Measurements from ENCODE around the gene TSPEAR.
"Not testable (repeated sequence)": the region's sequence is repeated elsewhere in the genome, so short reads cannot be mapped to it uniquely, and the experiment has no call there.

The TSPEAR gene

DNA sequence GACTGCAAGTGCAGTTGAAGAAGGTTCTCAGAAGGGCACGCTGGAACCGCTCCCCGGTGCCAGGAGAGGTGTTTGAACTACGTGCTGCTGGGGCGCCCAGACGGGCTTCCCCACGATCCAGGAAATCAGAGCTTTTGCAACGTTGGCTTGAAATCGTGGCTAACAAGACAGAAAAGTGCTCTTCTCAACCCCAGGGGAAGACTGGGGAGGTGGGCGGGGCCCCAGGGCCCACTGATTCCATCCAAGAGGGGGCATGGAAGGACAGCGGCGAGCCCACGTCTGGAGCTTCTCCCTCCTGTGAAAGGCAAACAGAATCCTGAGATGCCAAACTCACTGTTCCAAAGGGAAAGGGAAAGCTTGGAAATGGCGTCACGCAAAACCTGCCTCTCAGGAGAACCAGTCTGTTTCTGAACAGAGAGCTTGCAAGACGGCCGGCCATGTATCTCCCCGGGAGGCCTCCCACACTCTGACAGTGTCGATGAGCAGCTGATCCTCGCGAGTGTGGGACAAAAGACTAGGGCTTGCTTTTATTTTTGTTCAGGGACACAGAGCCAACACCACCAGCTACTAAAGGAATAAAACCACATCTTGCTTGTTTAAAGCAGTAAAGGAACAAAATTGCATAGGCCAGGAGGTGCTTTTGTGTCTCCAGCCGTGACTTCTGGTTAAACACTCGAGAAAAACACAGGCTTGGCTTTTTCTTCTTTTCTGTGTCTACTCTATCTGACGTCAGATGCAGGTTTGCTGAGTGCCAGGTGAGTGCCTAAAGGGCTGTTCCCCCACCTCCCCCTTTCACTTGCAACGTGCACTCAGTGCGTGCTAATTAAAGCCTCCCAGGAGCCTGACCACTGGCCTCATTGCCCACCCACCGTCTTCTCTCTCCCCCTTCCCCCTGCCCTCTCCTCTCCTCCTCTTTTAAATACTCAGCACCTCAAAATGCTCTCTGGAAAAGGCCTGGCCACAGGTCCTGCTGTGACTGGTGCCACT, 214.5 kb downstream of the TSPEAR start:
- no peak for DNase-seq

DNA sequence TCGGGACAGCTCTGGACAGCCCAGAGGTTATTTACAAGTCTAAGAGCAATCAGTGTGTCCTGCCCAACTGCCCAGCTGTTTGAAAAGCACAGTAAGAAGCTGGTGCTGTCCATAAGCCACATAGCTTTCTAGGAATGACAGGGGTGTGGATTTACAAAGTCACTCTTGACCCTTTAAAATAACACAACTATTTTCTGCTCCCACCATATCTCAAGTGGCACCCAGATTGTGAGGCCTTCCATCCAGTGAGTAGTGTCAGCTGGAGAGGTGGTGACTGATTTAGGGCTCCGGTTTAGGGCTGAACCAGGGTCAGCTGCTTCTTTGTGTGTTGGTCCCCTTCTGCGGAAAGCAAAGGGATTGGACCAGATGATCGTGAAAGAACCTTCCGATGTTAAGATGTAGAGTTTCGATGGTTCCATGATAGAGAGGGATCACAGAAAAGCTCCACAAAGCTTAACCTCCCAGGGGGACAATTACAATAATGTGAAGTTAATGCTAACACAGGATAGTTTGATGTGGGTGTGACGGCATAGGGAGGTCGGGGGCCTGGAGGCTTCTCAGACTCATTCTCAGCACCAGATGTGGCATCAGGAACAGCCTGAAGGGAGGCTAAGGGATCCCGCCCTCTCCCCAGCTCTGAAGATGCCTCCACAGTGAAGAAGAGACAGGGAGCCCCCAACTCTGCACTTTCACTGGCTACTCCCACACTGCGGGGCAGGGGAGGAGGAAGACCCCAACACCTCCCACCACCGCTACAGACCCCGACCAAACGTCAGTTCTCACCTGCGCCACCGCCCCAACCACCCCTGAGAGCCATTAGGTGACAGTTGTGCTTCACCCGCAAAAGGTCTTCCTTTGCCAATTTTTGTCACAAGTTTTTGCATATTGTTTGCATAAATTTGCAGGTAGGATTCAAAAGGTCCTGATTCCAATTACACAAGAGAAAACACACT, 215.5 kb downstream of the TSPEAR start:
- DNase-seq = no peak

GRCh38 chr21:44494956-44495355, 216.4 kb downstream of the TSPEAR start:
- no peak for DNase-seq

DNA sequence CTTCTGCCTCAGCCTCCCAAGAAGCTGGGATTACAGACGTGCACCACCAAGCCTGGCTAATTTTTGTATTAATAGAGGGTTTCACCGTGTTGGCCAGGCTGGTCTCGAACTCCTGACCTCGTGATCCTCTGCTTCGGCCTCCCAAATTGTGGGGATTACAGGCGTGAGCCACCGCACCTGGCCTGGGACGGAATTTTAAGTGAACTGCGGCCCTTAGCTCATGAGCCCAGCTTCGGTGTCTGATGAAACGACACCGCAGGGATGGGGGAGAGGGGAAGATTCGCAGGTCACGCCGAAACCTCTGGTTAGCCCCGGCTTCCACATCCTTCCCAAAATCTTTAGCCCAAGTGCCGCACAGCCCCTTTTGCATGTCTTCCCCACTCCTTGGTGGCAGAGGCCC, 217.0 kb downstream of the TSPEAR start:
- no peak for DNase-seq

DNA sequence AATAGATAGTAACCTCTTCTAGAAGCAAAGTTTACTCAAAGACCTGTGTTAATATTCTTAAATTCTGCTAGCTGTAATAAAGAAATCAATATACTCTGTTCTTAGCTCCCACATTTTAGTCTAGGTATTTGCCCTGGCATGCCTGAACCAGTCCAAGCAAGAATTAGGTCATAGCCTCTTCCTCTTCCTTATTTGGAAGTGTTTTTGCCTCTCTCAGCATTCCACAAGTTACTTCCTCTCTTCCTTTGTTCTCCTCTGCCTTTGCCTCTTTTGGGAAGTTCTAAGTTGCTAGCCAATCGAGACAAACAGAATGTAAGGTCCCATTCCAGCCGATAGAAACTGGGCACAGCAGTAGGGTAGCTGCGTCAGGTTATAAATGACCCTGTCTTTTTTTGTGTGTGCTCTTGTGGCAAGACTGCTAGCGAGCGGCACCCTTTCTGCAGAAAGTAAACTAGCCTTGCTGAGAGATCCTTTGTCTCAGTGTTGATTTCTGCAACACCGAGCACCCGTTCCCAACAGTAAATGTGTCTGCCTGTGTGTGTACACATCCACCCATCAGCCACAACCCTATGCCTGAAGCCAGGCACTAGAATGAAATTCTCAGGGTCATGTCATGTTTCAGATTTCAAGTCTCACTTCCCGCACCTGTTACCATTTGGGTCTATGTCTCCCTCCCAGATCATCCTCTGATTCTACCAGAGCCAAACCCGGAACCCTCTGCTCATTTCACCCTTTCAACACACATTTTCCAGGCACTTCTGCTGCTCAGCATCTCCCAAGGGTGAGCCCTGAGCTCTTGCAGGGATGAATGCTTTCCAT, 218.6 kb downstream of the TSPEAR start:
- DNase-seq = no peak

- no peak for DNase-seq
These were observed 220.6 kb downstream of the TSPEAR start for GRCh38 chr21:44490816-44491215.

- DNase-seq = no peak
These were observed 221.0 kb downstream of the TSPEAR start for GRCh38 chr21:44490405-44490804.

GRCh38 chr21:44489962-44490361, 221.4 kb downstream of the TSPEAR start:
- no peak for DNase-seq

DNA sequence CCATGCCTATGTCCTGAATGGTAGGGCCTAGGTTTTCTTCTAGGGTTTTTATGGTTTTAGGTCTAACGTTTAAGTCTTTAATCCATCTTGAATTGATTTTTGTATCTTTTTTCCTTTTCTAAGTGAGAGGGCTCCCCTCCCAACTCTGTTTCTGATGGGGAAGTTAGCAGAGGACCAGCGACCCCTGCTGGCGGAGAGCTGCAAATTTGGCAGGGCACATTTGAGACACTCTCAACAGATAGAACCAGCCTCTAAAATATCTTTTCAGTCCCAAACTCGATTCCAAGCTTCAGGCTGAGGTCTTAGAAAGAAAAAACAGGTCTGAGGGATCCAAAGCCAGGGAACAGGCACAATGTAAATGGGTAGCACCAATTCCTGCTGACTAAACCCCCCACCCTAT, 223.5 kb downstream of the TSPEAR start:
- no peak for DNase-seq

- no peak for DNase-seq
These were observed 225.1 kb downstream of the TSPEAR start for GRCh38 chr21:44486302-44486701.

DNA sequence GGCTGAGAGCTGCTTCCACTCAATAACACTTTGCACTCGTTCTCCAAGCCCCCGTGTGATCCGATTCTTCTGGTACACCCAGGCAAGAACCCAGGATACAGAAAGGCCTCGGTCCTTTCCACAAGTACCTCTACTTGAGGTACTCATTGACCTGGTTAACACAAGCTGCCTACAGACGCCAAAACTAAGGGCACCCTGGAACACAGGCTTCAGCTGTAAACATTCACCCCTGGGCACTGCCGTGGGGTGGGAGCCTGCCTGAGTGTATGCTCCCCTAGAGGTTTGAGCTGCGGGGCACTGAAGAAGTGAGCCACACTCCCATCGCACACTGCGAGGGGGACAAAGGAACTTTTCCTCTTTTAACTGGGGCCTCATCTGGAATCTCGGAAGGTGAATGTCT, 225.6 kb downstream of the TSPEAR start:
- no peak for DNase-seq

DNA sequence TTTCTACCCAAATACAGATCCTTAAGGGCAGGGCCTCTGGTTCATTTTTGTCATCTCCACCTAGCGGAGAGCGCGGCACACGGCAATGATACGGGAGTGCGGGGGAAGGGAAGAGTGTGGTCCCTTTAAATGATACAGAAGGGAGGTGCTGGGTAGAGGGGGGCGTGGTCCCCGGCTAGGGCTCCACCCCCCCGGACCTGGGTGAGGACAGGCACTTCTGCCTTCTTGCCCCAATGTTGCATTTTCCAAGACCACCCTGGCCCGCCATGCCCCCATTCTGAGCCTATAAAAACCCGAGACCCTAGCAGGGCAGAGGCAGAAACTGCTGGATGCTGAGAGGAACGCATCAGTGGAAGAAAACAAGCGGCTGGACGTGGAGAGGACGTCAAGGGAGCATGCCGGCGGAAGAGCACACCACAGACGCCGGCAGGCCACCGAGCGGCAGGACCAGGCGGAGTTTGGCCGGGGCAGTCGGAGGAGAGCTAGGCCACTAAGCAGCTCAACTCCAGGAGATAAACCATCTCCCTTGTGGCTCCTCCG, 226.0 kb downstream of the TSPEAR start:
- DNase-seq = no peak

- no peak for DNase-seq
These were observed 226.7 kb downstream of the TSPEAR start for GRCh38 chr21:44484498-44485253.

GRCh38 chr21:44483288-44484237, 227.8 kb downstream of the TSPEAR start:
- DNase-seq = no peak

DNA sequence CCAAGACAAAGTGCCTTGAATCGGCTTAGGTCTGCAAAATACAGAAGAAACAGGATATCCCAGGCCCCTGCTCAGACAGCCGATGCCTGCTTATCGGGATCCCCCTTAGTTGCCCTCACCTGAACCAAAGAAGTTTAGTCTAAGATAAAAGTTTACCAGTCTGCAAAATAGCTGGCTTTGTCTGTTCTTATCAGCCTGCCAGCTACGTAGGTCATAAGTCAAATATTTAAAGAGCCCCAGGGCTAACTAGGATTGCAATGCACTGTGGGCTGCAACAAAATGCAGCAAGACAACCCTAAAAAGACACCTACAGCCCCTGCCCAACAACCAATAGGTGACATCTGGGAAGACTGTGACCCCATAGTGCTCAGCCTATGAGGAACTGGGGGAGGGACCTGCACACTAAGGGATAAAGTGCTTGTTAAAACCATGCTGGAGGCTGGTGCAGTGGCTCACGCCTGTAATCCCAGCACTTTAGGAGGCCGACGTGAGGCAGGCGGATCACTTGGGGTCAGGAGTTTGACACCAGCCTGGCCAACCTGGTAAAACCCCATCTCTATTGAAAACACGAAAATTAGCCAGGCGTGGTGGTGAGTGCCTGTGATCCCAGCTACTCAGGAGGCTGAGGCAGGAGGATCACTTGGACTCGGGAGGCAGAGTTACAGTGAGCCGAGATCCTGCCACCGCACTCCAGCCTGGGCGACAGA, 228.6 kb downstream of the TSPEAR start:
- DNase-seq = no peak

DNA sequence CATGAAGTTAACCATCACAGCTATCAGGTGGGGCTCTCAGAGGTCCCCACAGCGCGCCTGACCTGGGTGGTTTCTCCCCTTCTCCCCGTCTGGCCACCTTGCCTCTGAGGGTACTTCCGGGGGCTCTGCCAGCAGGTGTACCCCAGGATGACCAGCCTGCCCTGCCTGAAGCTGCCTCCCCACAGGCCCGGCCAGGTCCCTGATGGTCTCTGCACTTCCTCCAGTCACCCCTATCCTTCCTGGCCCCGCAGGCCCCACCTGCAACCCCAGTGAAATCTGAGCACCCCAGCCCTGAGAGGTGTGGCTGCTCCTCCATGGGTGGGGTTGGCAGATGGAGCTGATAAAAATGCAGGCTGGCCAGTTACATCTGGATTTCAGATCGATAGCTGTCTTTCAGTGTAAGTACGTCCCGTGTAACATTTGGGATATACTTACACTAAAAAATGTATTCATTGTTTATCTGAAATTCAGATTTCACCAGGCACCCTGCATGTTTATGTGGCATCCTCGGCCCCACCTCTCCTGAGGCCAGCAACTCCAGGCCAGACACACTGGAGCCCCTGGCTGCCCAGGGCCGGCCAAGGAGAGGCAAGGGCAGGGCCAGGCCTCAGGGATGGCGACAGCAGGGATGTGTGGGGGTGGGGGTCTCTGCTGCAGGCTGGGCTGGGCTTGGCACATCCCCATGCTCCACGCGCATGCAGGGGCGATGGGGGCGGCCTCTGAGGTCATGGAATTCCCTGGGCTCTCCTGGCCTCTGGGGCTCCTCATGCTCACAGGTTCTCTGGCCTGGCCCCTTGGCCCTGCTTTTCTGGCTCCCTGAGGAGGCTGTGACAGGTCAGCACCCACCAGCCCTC, 230.9 kb downstream of the TSPEAR start:
- DNase-seq = no peak

- not testable (repeated sequence) for DNase-seq
These were observed 231.7 kb downstream of the TSPEAR start for GRCh38 chr21:44479556-44480199.

GRCh38 chr21:44478801-44479167, 232.6 kb downstream of the TSPEAR start:
- no peak for DNase-seq

Data from activated gamma-delta T cell (primary cell).